Endothelial cell of umbilical vein (primary cell): Measurements from ENCODE around the gene OR2C3. TPM values are rescaled to one million over a fixed set of nuclear protein-coding genes. Genes with fewer than 3 reads are reported as not detected.

Experiments
- BruUV-seq: library from RNA; stranded (reverse); fragments of 400-500 nt; replicated peaks from 2 replicates; lab custom pipeline; 2021; lab: Mats Ljungman, UMichigan
- CTCF ChIA-PET: fragments of 300-600, 350-600 bp; sonication (Branson Sonifier 250); formaldehyde crosslinking; loops from one replicate; lab custom pipeline; 2021; ENCODE audit warnings: antibody characterized with exemption, inconsistent platforms; lab: Charles Lee
- POLR2A ChIA-PET: fragments of 300-600, 350-600 bp; sonication (Branson Sonifier 250); formaldehyde crosslinking; loops from one replicate; lab custom pipeline; 2021; ENCODE audit warnings: antibody characterized with exemption, inconsistent platforms; lab: Charles Lee
- DNase-seq: peaks from one replicate; pipeline ENCODE4 v3.0.0-alpha.2; 2011; ENCODE audit warnings: low read depth, low spot score
- FAIRE-seq: peaks from 2 replicates; lab custom pipeline; 2011; peaks lifted over from hg19 to GRCh38; lab: Jason Lieb, UNC
- H2AFZ ChIP-seq: 2 replicates; pipeline ENCODE4 v1.6.0; 2012; ENCODE audit warnings: low read depth, low read length, control low read depth, inconsistent platforms
- H3K27ac ChIP-seq: 2 replicates; pipeline ENCODE4 v1.5.1; 2011; ENCODE audit warnings: low read depth, mild to moderate bottlenecking, control low read depth, low read length, moderate library complexity; ENCODE audit not compliant: insufficient read depth
- H3K27me3 ChIP-seq, 2 experiments: 2 replicates each; pipeline versions ENCODE4 v1.6.0 to v1.6.1; 2011; ENCODE audit warnings: low read length in 2 of 2, mixed read lengths in 1 of 2; ENCODE audit not compliant: control insufficient read depth in 2 of 2, insufficient read depth in 2 of 2
- H3K36me3 ChIP-seq, 2 experiments: 2 replicates in 1 of 2; 3 replicates in 1 of 2; pipeline ENCODE4 v1.5.1; 2011; ENCODE audit warnings: low read length in 2 of 2, mild to moderate bottlenecking in 1 of 2, moderate library complexity in 1 of 2; ENCODE audit not compliant: control insufficient read depth in 2 of 2, insufficient read depth in 2 of 2; ENCODE audit errors: extremely low read depth in 1 of 2
- H3K4me1 ChIP-seq: 3 replicates; pipeline ENCODE4 v1.5.1; 2011; ENCODE audit warnings: mild to moderate bottlenecking, low read length; ENCODE audit not compliant: control insufficient read depth, insufficient read depth; ENCODE audit errors: extremely low read depth
- H3K4me2 ChIP-seq: 2 replicates; pipeline ENCODE4 v1.6.1; 2011; ENCODE audit warnings: low read length, control low read depth, mixed read lengths; ENCODE audit not compliant: insufficient read depth
- H3K4me3 ChIP-seq, 3 experiments: fragments of 200-600 bp in 1 of 3; sonication (generic), shearing (Covaris generic) in 1 of 3; replicated peaks in 1 of 3; 2 replicates each; pipeline ENCODE4 v1.5.1; 2011 to 2016; ENCODE audit warnings: control low read depth in 3 of 3, low read length in 3 of 3, mild to moderate bottlenecking in 2 of 3, inconsistent platforms in 1 of 3, low read depth in 1 of 3, moderate library complexity in 1 of 3; ENCODE audit not compliant: insufficient read depth in 1 of 3
- H3K79me2 ChIP-seq: 2 replicates; pipeline ENCODE4 v1.6.0; 2012; ENCODE audit warnings: low read length, inconsistent platforms; ENCODE audit not compliant: control insufficient read depth, insufficient read depth
- H3K9ac ChIP-seq: replicated peaks from 2 replicates; pipeline ENCODE3; 2011; ENCODE audit warnings: low read length, control low read depth; ENCODE audit not compliant: insufficient read depth; ENCODE audit errors: extremely low read depth
- H3K9me1 ChIP-seq: replicated peaks from 3 replicates; pipeline ENCODE4 v1.6.0; 2011; ENCODE audit warnings: mild to moderate bottlenecking, low read length; ENCODE audit not compliant: control insufficient read depth, insufficient read depth; ENCODE audit errors: extremely low read depth
- H3K9me3 ChIP-seq: replicated peaks from 2 replicates; pipeline ENCODE4 v1.5.1; 2012; ENCODE audit warnings: low read length, inconsistent platforms; ENCODE audit not compliant: control insufficient read depth, insufficient read depth
- H4K20me1 ChIP-seq: replicated peaks from 2 replicates; pipeline ENCODE3; 2011; ENCODE audit warnings: mild to moderate bottlenecking, low read length; ENCODE audit not compliant: control insufficient read depth, insufficient read depth; ENCODE audit errors: extremely low read depth
- CTCF ChIP-seq, 2 donors: IDR thresholded peaks; 1 replicate in 1 of 2; 2 replicates in 1 of 2; pipeline ENCODE4 v1.5.1; 2011; ENCODE audit warnings: low read length in 2 of 2, mild to moderate bottlenecking in 2 of 2, moderate library complexity in 2 of 2, control low read depth in 1 of 2, inconsistent platforms in 1 of 2, low read depth in 1 of 2; ENCODE audit not compliant: insufficient read depth in 1 of 2; ENCODE audit errors: extremely low read depth in 1 of 2
- EZH2 ChIP-seq: IDR thresholded peaks from 2 replicates; pipeline ENCODE4 v1.6.1; 2012; ENCODE audit warnings: borderline replicate concordance, low read depth, mild to moderate bottlenecking, moderate library complexity, low read length, inconsistent platforms; ENCODE audit not compliant: severe bottlenecking
- FOS ChIP-seq: IDR thresholded peaks from 2 replicates; pipeline ENCODE4 v1.6.1; 2011; ENCODE audit warnings: mild to moderate bottlenecking, low read length, moderate library complexity, borderline replicate concordance; ENCODE audit not compliant: insufficient read depth
- GATA2 ChIP-seq: IDR thresholded peaks from 2 replicates; pipeline ENCODE4 v1.7.0; 2011; ENCODE audit warnings: low read depth, mild to moderate bottlenecking, moderate library complexity, mixed read lengths, low read length; ENCODE audit not compliant: insufficient read length, insufficient read depth
- JUN ChIP-seq: IDR thresholded peaks from 2 replicates; pipeline ENCODE4 v1.6.1; 2011; ENCODE audit warnings: borderline replicate concordance, low read depth; ENCODE audit not compliant: insufficient read length, insufficient read depth
- MAX ChIP-seq: IDR thresholded peaks from 2 replicates; pipeline ENCODE4 v1.6.1; 2011; ENCODE audit not compliant: insufficient read depth, insufficient read length
- MYC ChIP-seq: IDR thresholded peaks from one replicate; pipeline ENCODE4 v1.6.1; 2011; ENCODE audit warnings: mild to moderate bottlenecking, low read depth, low read length
- POLR2A ChIP-seq: IDR thresholded peaks from 2 replicates; pipeline ENCODE4 v1.6.1; 2012; ENCODE audit warnings: low read depth, mild to moderate bottlenecking, control low read depth, low read length
- POLR2AphosphoS5 ChIP-seq: IDR thresholded peaks from 2 replicates; pipeline ENCODE4 v1.6.1; 2012; ENCODE audit warnings: low read depth, mild to moderate bottlenecking, control low read depth, low read length, moderate library complexity; ENCODE audit not compliant: insufficient read depth
- dilution Hi-C: fragments of 300-500 bp; cut with MboI; formaldehyde crosslinking; loops from one replicate; pipeline ENCODE4 v1.15.0; 2019; ENCODE audit warnings: low sequenced_read_pairs; ENCODE audit not compliant: extremely low pct_ligation_motif_present
- intact Hi-C: fragments of 100-400 bp; cut with micrococcal nuclease; formaldehyde crosslinking; loops from one replicate; pipeline ENCODE4 v1.10.0; 2022
- polyA plus RNA-seq, 4 experiments: library from polyadenylated mRNA; depleted of rRNA in 3 of 4; stranded (reverse) in 3 of 4; unstranded in 1 of 4; fragments of >200 nt; gene quantifications; 2 replicates each; pipeline versions ENCODE4 v1.2.1 to v1.2.3, GENCODE V29; 2011 to 2012; ENCODE audit warnings: missing spikeins in 1 of 4
- total RNA-seq: library from RNA; stranded (reverse); gene quantifications from 2 replicates; pipeline ENCODE4 v1.2.3, GENCODE V29; 2021

The OR2C3 gene
- total and polyA plus RNA-seq, 2 donors (not counting 3 experiments of a cell fraction or from before 2014, with no cell fraction given), result not detected

GRCh38 chr1:247491328-247491727, 44.9 kb downstream of the OR2C3 start:
- no peaks in the 10 kb centered on the region for H4K20me1 ChIP-seq
- no peaks in the 10 kb centered on the region for H3K36me3 ChIP-seq
- H3K4me1 ChIP-seq, result no peaks in the 10 kb centered on the region
- no peaks in the 10 kb centered on the region for H3K9me1 ChIP-seq
- POLR2A ChIA-PET, result no interaction called here
- no peak overlapping the region for H3K27ac ChIP-seq
- no peak overlapping the region for H2AFZ ChIP-seq
- H3K79me2 ChIP-seq, result no peaks in the 10 kb centered on the region
- no peak overlapping the region for H3K4me3 ChIP-seq
- no peaks in the 10 kb centered on the region for H3K27me3 ChIP-seq
- dilution Hi-C loops (no loop called here), intact Hi-C loops (no loop called here)
- H3K4me2 ChIP-seq, result no peak overlapping the region
- H3K9me3 ChIP-seq, result no peaks in the 10 kb centered on the region
- no peak overlapping the region for H3K9ac ChIP-seq
- TF ChIP-seq EZH2, result no peak
- TF ChIP-seq POLR2AphosphoS5, result no peak
- no peak for TF ChIP-seq GATA2
- TF ChIP-seq MAX, result no peak
- no peak for TF ChIP-seq CTCF (IDR thresholded peaks at IDR 0.05; ENCODE audit: extremely low read depth in 1 of 2, insufficient read depth in 1 of 2, low read depth in 1 of 2, low read length in 2 of 2)
- no peak for TF ChIP-seq FOS
- TF ChIP-seq MYC, result no peak
- TF ChIP-seq POLR2A, result no peak
- TF ChIP-seq JUN, result no peak
- FAIRE-seq, result no peak
- BruUV-seq, result no TSS peak
- no peak for DNase-seq
- CTCF ChIA-PET, result no interaction called here
